ENCODE data around the gene ZNF536.
"Not testable (repeated sequence)": the region's sequence is repeated elsewhere in the genome, so short reads cannot be mapped to it uniquely, and the experiment has no call there.

DNA sequence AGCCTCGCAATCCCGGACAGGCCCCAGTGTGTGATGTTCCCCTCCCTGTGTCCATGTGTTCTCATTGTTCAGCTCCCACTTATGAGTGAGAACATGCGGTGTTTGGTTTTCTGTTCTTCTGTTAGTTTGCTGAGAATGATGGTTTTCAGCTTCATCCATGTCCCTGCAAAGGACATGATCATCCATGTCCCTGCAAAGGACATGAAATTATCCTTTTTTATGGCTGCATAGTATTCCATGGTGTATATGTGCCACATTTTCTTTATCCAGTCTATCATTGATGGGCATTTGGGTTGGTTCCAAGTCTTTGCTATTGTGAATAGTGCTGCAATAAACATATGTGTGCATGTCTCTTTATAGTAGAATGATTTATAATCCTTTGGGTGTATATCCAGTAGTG lies 26.4 kb downstream of the ZNF536 start:
- TF ChIP-seq, protein P1, sequence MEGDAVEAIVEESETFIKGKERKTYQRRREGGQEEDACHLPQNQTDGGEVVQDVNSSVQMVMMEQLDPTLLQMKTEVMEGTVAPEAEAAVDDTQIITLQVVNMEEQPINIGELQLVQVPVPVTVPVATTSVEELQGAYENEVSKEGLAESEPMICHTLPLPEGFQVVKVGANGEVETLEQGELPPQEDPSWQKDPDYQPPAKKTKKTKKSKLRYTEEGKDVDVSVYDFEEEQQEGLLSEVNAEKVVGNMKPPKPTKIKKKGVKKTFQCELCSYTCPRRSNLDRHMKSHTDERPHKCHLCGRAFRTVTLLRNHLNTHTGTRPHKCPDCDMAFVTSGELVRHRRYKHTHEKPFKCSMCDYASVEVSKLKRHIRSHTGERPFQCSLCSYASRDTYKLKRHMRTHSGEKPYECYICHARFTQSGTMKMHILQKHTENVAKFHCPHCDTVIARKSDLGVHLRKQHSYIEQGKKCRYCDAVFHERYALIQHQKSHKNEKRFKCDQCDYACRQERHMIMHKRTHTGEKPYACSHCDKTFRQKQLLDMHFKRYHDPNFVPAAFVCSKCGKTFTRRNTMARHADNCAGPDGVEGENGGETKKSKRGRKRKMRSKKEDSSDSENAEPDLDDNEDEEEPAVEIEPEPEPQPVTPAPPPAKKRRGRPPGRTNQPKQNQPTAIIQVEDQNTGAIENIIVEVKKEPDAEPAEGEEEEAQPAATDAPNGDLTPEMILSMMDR (IDR thresholded peaks at IDR 0.05; ENCODE audit: extremely low read depth in 1 of 2, insufficient read depth in 1 of 2, low read depth in 1 of 2, low read length in 2 of 2), result not testable (repeated sequence)
- TF ChIP-seq POLR2AphosphoS5 (IDR thresholded peaks at IDR 0.05; ENCODE audit: insufficient read depth, low read depth, low read length); JUN (IDR thresholded peaks at IDR 0.05; ENCODE audit: borderline replicate concordance, insufficient read depth, insufficient read length, low read depth); EZH2 (IDR thresholded peaks at IDR 0.05; ENCODE audit: borderline replicate concordance, low read depth, low read length, severe bottlenecking): not testable (repeated sequence)
